GM23338 (cell line): ENCODE data around the gene CEP55. TPM values are rescaled to one million over a fixed set of nuclear protein-coding genes. Genes with fewer than 3 reads are reported as not detected.

Experiments used
- ATAC-seq: fragments of 200-7000 bp; cut with Tn5 transposase; 3 replicates; pipeline ENCODE4 v1.9.1; 2020
- DNase-seq: peaks from one replicate; pipeline ENCODE4 v3.0.0-alpha.2; 2015; ENCODE audit warnings: low spot score
- H2AFZ ChIP-seq: fragments of 200-600 bp; sonication (generic); 2 replicates; pipeline ENCODE4 v1.8.0; 2016; ENCODE audit warnings: antibody characterized with exemption, mild to moderate bottlenecking, moderate library complexity
- H3F3A ChIP-seq: fragments of 200-600 bp; sonication (generic); replicated peaks from 2 replicates; pipeline ENCODE4 v1.8.0; 2017; ENCODE audit warnings: antibody characterized with exemption, mixed run types, low read depth
- H3K27ac ChIP-seq: fragments of 200-600 bp; sonication (generic); 2 replicates; pipeline ENCODE4 v1.6.1; 2016; ENCODE audit warnings: low read depth
- H3K27me3 ChIP-seq: fragments of 200-600 bp; sonication (generic); 2 replicates; pipeline ENCODE4 v1.8.0; 2016; ENCODE audit warnings: mild to moderate bottlenecking, mixed run types, moderate library complexity; ENCODE audit not compliant: insufficient read depth
- H3K36me3 ChIP-seq: fragments of 200-600 bp; sonication (generic); 2 replicates; pipeline ENCODE4 v1.8.0; 2016; ENCODE audit warnings: mild to moderate bottlenecking; ENCODE audit not compliant: insufficient read depth
- H3K4me1 ChIP-seq: fragments of 200-600 bp; sonication (generic); 2 replicates; pipeline ENCODE4 v1.8.0; 2016; ENCODE audit warnings: mild to moderate bottlenecking, moderate library complexity; ENCODE audit not compliant: insufficient read depth
- H3K4me2 ChIP-seq: fragments of 200-600 bp; sonication (generic); 2 replicates; pipeline ENCODE4 v1.7.1; 2017; ENCODE audit warnings: mixed run types
- H3K4me3 ChIP-seq: fragments of 200-600 bp; sonication (generic); 2 replicates; pipeline ENCODE4 v1.6.1; 2016; ENCODE audit warnings: mixed run types
- H3K79me2 ChIP-seq: fragments of 200-600 bp; sonication (generic); replicated peaks from 2 replicates; pipeline ENCODE4 v1.8.0; 2017; ENCODE audit warnings: mild to moderate bottlenecking; ENCODE audit not compliant: insufficient read depth
- H3K9me2 ChIP-seq: fragments of 200-600 bp; sonication (generic); 2 replicates; pipeline ENCODE4 v1.8.0; 2017; ENCODE audit not compliant: insufficient read depth
- H4K20me1 ChIP-seq: fragments of 200-600 bp; sonication (generic); replicated peaks from 2 replicates; pipeline ENCODE4 v1.8.0; 2017; ENCODE audit warnings: mild to moderate bottlenecking; ENCODE audit not compliant: insufficient read depth
- H3K27ac Mint-ChIP-seq: 2 replicates; pipeline ENCODE4 v1.8.0; 2020; ENCODE audit warnings: inconsistent platforms, mild to moderate bottlenecking, moderate library complexity, mixed read lengths
- H3K27me3 Mint-ChIP-seq: 3 replicates; pipeline ENCODE4 v1.8.0; 2022; ENCODE audit warnings: low read depth, mild to moderate bottlenecking, moderate library complexity, mixed read lengths, inconsistent platforms; ENCODE audit not compliant: insufficient read depth, poor library complexity
- H3K36me3 Mint-ChIP-seq: 3 replicates; pipeline ENCODE4 v1.8.0; 2021; ENCODE audit warnings: low read depth, mild to moderate bottlenecking, inconsistent platforms, moderate library complexity, mixed read lengths
- H3K4me1 Mint-ChIP-seq: 3 replicates; pipeline ENCODE4 v1.8.0; 2020; ENCODE audit warnings: mild to moderate bottlenecking, inconsistent platforms, mixed read lengths
- H3K4me3 Mint-ChIP-seq: 3 replicates; pipeline ENCODE4 v1.8.0; 2021; ENCODE audit warnings: moderate library complexity, mild to moderate bottlenecking, inconsistent platforms, mixed read lengths
- H3K9me3 Mint-ChIP-seq: 3 replicates; pipeline ENCODE4 v1.8.0; 2020; ENCODE audit warnings: moderate library complexity, mild to moderate bottlenecking, inconsistent platforms, mixed read lengths
- CREB1 ChIP-seq: fragments of 250-450 bp; sonication (Bioruptor Pico); IDR thresholded peaks from 2 replicates; pipeline ENCODE4 v1.5.0; 2020; ENCODE audit warnings: low read depth, mild to moderate bottlenecking, moderate library complexity
- ETS1 ChIP-seq: IDR thresholded peaks from 2 replicates; pipeline ENCODE4 v1.6.1; 2016; ENCODE audit warnings: antibody characterized with exemption
- EZH2 ChIP-seq: fragments of 200-600 bp; sonication (generic); IDR thresholded peaks from one replicate; pipeline ENCODE4 v1.8.0; 2017; ENCODE audit warnings: antibody characterized with exemption, mild to moderate bottlenecking, low read depth; ENCODE audit not compliant: unreplicated experiment
- EZH2phosphoT487 ChIP-seq: fragments of 200-600 bp; sonication (generic); IDR thresholded peaks from one replicate; pipeline ENCODE4 v1.8.1; 2018; ENCODE audit warnings: antibody characterized with exemption; ENCODE audit not compliant: unreplicated experiment
- JUNB ChIP-seq: IDR thresholded peaks from one replicate; pipeline ENCODE4 v1.6.1; 2016; ENCODE audit warnings: antibody characterized with exemption; ENCODE audit not compliant: unreplicated experiment
- NANOG ChIP-seq: IDR thresholded peaks from 2 replicates; pipeline ENCODE4 v1.6.1; 2016; ENCODE audit warnings: antibody characterized with exemption, borderline replicate concordance
- POLR2AphosphoS5 ChIP-seq: IDR thresholded peaks from 2 replicates; pipeline ENCODE4 v1.6.1; 2016; ENCODE audit warnings: antibody characterized with exemption, low read depth
- STAT1 ChIP-seq: IDR thresholded peaks from one replicate; pipeline ENCODE4 v1.6.1; 2016; ENCODE audit warnings: antibody characterized with exemption; ENCODE audit not compliant: unreplicated experiment
- ZNF114 ChIP-seq: fragments of 250-450 bp; sonication (Bioruptor Pico); IDR thresholded peaks from 2 replicates; pipeline ENCODE4 v1.5.0; 2020; ENCODE audit warnings: mild to moderate bottlenecking, moderate library complexity
- ZNF331 ChIP-seq: fragments of 250-450 bp; sonication (Bioruptor Pico); IDR thresholded peaks from 2 replicates; pipeline ENCODE4 v1.5.0; 2020; ENCODE audit warnings: low read depth, mild to moderate bottlenecking, moderate library complexity
- polyA plus RNA-seq: library from polyadenylated mRNA; unstranded; fragments of >200 nt; fragmentation: Nextera tagmentation; extraction: Ambion mirVana; gene quantifications from 2 replicates; pipeline ENCODE4 v1.2.1, GENCODE V29; 2016
- total RNA-seq: library from RNA; depleted of rRNA; stranded (reverse); fragments of >200 nt; shearing (Covaris generic); gene quantifications from 2 replicates; pipeline ENCODE4 v1.2.3, GENCODE V29; 2014
- TF ChIP-seq, protein P1 (sequence below): fragments of 250-450 bp; sonication (Bioruptor Pico); IDR thresholded peaks from 2 replicates; pipeline ENCODE4 v1.5.0; 2020; ENCODE audit warnings: mild to moderate bottlenecking, moderate library complexity

CEP55 gene
- total and polyA plus RNA-seq, 2 experiments from 2014 or later = 12.4 to 22.4 TPM

DNA sequence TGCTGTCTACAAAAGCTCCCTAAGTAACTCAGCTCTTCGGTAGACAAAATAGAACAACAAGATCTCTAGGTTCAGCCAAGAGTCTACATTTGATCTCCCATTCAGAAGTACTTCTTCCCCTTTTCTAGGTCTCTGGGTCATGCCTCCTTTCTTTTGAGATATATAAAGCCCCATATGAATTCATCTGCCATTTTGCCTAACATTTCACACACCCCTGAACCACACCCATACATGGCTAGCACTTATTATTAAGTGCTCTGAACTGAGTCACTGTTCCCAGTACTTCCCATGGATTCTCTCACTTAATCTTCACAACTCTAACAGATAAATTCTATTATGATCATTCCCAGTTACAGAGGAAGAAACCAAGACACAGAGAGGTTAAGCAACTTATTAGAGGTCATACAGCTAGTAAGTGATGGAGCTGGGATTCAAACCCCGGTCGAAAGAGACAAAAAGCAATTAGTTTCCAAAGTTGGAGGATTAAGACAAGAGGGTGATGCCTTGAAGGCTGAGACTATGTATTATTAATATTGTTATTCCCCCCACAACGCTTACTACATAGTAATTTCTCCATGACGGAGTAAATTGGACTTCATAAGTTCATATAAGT lies 31.5 kb upstream of the CEP55 start:
- no peak for DNase-seq
- Histone ChIP-seq H3K79me2 (no peaks in the 10 kb centered on the region), H3K27me3 (no peaks in the 10 kb centered on the region), H3K4me1 (no peaks in the 10 kb centered on the region), H3K4me3 (no peak overlapping the region), H3K4me2 (no peak overlapping the region), H3K9me2 (no peaks in the 10 kb centered on the region), H3F3A (no peaks in the 10 kb centered on the region), H3K36me3 (no peaks in the 10 kb centered on the region), H3K27ac (no peak overlapping the region), H2AFZ (no peak overlapping the region), H4K20me1 (no peaks in the 10 kb centered on the region)
- Mint-ChIP-seq H3K27ac (no peak overlapping the region), H3K27me3 (peaks cover 4% of the 10 kb centered on the region), H3K9me3 (no peaks in the 10 kb centered on the region), H3K4me1 (peaks cover 4% of the 10 kb centered on the region; the same call in 1 of the 3 replicates), H3K36me3 (no peaks in the 10 kb centered on the region), H3K4me3 (no peak overlapping the region)
- TF ChIP-seq STAT1 = no peak
- ATAC-seq = no peak

- DNase-seq (no peak), ATAC-seq (no peak; the same call in 2 of the 3 replicates)
- H3K4me1 Mint-ChIP-seq = peaks cover 8% of the 10 kb centered on the region; the same call in 2 of the 3 replicates
- peaks cover 2% of the 10 kb centered on the region for H3K27me3 Mint-ChIP-seq
- H3K36me3 Mint-ChIP-seq = no peaks in the 10 kb centered on the region
- H3K36me3 ChIP-seq = no peaks in the 10 kb centered on the region
- no peaks in the 10 kb centered on the region for H3K27me3 ChIP-seq
- H3K27ac ChIP-seq = no peak overlapping the region
- H3K4me3 ChIP-seq = no peak overlapping the region
- peaks cover 4% of the 10 kb centered on the region; the same call in 1 of the 2 replicates for H3K4me1 ChIP-seq
- no peaks in the 10 kb centered on the region for H3F3A ChIP-seq
- no peak overlapping the region for H3K4me2 ChIP-seq
- no peaks in the 10 kb centered on the region for H3K9me2 ChIP-seq
- H3K79me2 ChIP-seq = no peaks in the 10 kb centered on the region
- peak overlapping the region; percentile 78; the same call in 1 of the 2 replicates for H2AFZ ChIP-seq
- no peak overlapping the region for H3K4me3 Mint-ChIP-seq
- H3K27ac Mint-ChIP-seq = no peak overlapping the region
- no peaks in the 10 kb centered on the region for H4K20me1 ChIP-seq
- no peaks in the 10 kb centered on the region for H3K9me3 Mint-ChIP-seq
- TF ChIP-seq POLR2AphosphoS5 (no peak), ZNF114 (CRISPR knock-in tag) (no peak), ETS1 (no peak), ZNF331 (CRISPR knock-in tag) (no peak), EZH2phosphoT487 (no peak), CREB1 (no peak), NANOG (no peak), STAT1 (no peak), JUNB (no peak), EZH2 (no peak)
- TF ChIP-seq, protein P1, sequence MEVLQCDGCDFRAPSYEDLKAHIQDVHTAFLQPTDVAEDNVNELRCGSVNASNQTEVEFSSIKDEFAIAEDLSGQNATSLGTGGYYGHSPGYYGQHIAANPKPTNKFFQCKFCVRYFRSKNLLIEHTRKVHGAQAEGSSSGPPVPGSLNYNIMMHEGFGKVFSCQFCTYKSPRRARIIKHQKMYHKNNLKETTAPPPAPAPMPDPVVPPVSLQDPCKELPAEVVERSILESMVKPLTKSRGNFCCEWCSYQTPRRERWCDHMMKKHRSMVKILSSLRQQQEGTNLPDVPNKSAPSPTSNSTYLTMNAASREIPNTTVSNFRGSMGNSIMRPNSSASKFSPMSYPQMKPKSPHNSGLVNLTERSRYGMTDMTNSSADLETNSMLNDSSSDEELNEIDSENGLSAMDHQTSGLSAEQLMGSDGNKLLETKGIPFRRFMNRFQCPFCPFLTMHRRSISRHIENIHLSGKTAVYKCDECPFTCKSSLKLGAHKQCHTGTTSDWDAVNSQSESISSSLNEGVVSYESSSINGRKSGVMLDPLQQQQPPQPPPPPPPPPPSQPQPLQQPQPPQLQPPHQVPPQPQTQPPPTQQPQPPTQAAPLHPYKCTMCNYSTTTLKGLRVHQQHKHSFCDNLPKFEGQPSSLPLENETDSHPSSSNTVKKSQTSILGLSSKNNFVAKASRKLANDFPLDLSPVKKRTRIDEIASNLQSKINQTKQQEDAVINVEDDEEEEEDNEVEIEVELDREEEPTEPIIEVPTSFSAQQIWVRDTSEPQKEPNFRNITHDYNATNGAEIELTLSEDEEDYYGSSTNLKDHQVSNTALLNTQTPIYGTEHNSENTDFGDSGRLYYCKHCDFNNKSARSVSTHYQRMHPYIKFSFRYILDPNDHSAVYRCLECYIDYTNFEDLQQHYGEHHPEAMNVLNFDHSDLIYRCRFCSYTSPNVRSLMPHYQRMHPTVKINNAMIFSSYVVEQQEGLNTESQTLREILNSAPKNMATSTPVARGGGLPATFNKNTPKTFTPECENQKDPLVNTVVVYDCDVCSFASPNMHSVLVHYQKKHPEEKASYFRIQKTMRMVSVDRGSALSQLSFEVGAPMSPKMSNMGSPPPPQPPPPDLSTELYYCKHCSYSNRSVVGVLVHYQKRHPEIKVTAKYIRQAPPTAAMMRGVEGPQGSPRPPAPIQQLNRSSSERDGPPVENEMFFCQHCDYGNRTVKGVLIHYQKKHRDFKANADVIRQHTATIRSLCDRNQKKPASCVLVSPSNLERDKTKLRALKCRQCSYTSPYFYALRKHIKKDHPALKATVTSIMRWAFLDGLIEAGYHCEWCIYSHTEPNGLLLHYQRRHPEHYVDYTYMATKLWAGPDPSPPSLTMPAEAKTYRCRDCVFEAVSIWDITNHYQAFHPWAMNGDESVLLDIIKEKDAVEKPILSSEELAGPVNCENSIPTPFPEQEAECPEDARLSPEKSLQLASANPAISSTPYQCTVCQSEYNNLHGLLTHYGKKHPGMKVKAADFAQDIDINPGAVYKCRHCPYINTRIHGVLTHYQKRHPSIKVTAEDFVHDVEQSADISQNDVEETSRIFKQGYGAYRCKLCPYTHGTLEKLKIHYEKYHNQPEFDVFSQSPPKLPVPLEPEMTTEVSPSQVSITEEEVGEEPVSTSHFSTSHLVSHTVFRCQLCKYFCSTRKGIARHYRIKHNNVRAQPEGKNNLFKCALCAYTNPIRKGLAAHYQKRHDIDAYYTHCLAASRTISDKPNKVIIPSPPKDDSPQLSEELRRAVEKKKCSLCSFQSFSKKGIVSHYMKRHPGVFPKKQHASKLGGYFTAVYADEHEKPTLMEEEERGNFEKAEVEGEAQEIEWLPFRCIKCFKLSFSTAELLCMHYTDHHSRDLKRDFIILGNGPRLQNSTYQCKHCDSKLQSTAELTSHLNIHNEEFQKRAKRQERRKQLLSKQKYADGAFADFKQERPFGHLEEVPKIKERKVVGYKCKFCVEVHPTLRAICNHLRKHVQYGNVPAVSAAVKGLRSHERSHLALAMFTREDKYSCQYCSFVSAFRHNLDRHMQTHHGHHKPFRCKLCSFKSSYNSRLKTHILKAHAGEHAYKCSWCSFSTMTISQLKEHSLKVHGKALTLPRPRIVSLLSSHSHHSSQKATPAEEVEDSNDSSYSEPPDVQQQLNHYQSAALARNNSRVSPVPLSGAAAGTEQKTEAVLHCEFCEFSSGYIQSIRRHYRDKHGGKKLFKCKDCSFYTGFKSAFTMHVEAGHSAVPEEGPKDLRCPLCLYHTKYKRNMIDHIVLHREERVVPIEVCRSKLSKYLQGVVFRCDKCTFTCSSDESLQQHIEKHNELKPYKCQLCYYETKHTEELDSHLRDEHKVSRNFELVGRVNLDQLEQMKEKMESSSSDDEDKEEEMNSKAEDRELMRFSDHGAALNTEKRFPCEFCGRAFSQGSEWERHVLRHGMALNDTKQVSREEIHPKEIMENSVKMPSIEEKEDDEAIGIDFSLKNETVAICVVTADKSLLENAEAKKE (CRISPR knock-in tag) = no peak
Observed at GRCh38 chr10:93465806-93466675, 30.4 kb upstream of the CEP55 start.
